Left renal cortex interstitium (tissue), 4 donors: ENCODE results near the gene CREG1. TPM values are rescaled to one million over a fixed set of nuclear protein-coding genes. Genes with fewer than 3 reads are reported as not detected.

Source experiments
- DNase-seq, 4 donors: peaks; one replicate each; pipeline ENCODE4 v3.0.0-alpha.2; 2013; ENCODE audit warnings: low read depth in 4 of 4, low spot score in 2 of 4, missing footprints in 1 of 4
- polyA plus RNA-seq, 4 donors: library from polyadenylated mRNA; unstranded; fragments of 120-200 nt; gene quantifications; one replicate each; pipeline ENCODE4 v1.2.1, GENCODE V29; 2013; ENCODE audit not compliant: insufficient read length in 4 of 4

Gene CREG1
- polyA plus RNA-seq, 4 donors, result 108 to 133 (median 117) TPM

GRCh38 chr1:167532964-167533824 lies 20.4 kb downstream of the CREG1 start:
- no peak for DNase-seq

GRCh38 chr1:167532375-167532774 lies 21.2 kb downstream of the CREG1 start:
- DNase-seq, result no peak

GRCh38 chr1:167529829-167530474 lies 23.6 kb downstream of the CREG1 start:
- no peak for DNase-seq

GRCh38 chr1:167528057-167528728 lies 25.4 kb downstream of the CREG1 start:
- DNase-seq, result no peak

- DNase-seq, result no peak
Measured at GRCh38 chr1:167526667-167527383, 26.7 kb downstream of the CREG1 start.

GRCh38 chr1:167524651-167525050 lies 28.9 kb downstream of the CREG1 start:
- no peak for DNase-seq

- no peak for DNase-seq
Measured at GRCh38 chr1:167522246-167522645, 31.3 kb downstream of the CREG1 start.

- DNase-seq, result no peak
Measured at GRCh38 chr1:167520711-167521206, 32.8 kb downstream of the CREG1 start.

- no peak for DNase-seq
Measured at GRCh38 chr1:167518331-167518700, 35.2 kb downstream of the CREG1 start, which contains the start of gene CD247. Gene CD247, minus strand, starts transcription at chr1:167518529. Its CDS starts 64 bp downstream, at chr1:167518465.

- no peak for DNase-seq
Measured at GRCh38 chr1:167517535-167518330, 35.8 kb downstream of the CREG1 start.

GRCh38 chr1:167516404-167517388 lies 36.9 kb downstream of the CREG1 start:
- DNase-seq, result no peak

- DNase-seq, result no peak
Measured at GRCh38 chr1:167515893-167516321, 37.7 kb downstream of the CREG1 start.

GRCh38 chr1:167515461-167515860 lies 38.1 kb downstream of the CREG1 start:
- DNase-seq, result no peak

GRCh38 chr1:167514288-167514687 lies 39.3 kb downstream of the CREG1 start:
- no peak for DNase-seq

- DNase-seq, result no peak
Measured at GRCh38 chr1:167512046-167512654, 41.4 kb downstream of the CREG1 start.

- no peak for DNase-seq
Measured at GRCh38 chr1:167511374-167511986, 42.1 kb downstream of the CREG1 start.

- no peak for DNase-seq
Measured at GRCh38 chr1:167510881-167511280, 42.7 kb downstream of the CREG1 start.

GRCh38 chr1:167510244-167510643 lies 43.3 kb downstream of the CREG1 start:
- no peak for DNase-seq
